ENCODE measurements around the gene USP38.

Gene USP38

DNA sequence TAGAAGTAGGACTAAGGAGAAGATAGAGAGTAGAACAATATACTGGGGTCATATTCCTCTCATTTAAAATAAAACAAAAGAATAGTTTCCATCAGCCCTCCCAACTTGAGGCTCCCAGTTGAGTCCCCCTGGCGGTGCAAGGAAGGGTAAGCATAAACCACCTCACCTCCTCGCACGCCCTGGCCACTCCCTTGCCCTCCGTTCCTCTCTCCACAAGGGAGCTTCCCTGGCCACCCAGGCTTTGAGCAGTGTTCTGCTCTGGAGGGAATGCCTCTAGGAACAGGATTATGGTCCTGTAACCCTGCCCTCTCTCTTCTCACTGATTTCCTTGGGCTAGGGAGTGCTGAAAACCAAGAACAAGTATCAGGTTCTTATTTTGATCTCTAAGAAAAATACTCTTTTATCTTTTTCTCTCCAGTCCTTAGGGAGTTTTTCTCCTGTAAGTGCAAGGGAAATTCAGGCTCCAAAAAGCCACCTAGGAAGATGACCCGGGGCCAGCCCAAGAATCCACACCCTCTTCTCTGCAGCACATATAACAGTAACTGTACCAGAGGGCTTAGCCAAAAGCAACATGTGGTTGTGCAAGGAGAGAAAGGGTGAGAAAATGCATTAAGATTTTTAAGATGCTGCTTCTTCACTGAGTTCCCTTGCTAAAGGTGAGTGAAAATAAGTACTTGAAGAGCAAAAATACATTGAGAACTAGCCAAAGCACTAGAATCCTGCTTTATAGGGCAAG is 69.9 kb downstream of the USP38 start:
- Histone ChIP-seq H3K79me2 (ENCODE audit: control insufficient read depth, low read length) (no peaks in the 10 kb centered on the region), H3K4me1 (ENCODE audit: control insufficient read depth, low read length) (no peaks in the 10 kb centered on the region)

DNA sequence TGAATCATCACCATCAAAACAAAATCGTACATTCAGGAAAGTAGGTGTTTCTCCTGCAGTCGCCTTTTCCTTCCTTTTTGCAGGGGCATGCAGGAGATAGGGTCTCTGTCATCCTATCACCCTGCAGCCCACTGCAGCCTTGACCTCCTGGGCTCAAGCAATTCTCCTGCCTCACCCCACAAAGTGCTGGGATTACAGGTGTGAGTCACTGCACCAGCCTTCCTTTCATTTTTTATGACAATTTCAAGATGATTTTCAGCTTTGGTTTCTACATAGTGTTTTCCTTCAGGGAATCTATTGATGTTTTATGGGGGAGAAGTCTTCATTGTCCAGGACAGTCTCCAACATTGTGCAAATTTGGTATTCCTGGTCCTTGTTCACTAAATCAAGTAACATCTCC is 71.7 kb downstream of the USP38 start:
- Histone ChIP-seq H3K9me2 (replicated peaks; ENCODE audit: control insufficient read depth, low read length) (no peaks in the 10 kb centered on the region), H3K4me2 (ENCODE audit: low read length) (no peak overlapping the region), H3F3A (ENCODE audit: control insufficient read depth, insufficient read depth) (no peaks in the 10 kb centered on the region), H3K27ac (ENCODE audit: low read depth, low read length) (no peak overlapping the region), H3K36me3 (ENCODE audit: control insufficient read depth, low read length) (no peaks in the 10 kb centered on the region), H3K27me3 (ENCODE audit: control insufficient read depth, low read length) (no peaks in the 10 kb centered on the region), H3K79me2 (ENCODE audit: control insufficient read depth, low read length) (no peaks in the 10 kb centered on the region), H3K9me3 (ENCODE audit: control insufficient read depth, insufficient read depth, low read length) (no peaks in the 10 kb centered on the region), H4K20me1 (ENCODE audit: control insufficient read depth, insufficient read depth, low read depth, low read length) (no peaks in the 10 kb centered on the region), H3K4me3 (ENCODE audit: low read length) (no peak overlapping the region), H3K4me1 (ENCODE audit: control insufficient read depth, low read length) (no peaks in the 10 kb centered on the region)
- TF ChIP-seq, protein P1, sequence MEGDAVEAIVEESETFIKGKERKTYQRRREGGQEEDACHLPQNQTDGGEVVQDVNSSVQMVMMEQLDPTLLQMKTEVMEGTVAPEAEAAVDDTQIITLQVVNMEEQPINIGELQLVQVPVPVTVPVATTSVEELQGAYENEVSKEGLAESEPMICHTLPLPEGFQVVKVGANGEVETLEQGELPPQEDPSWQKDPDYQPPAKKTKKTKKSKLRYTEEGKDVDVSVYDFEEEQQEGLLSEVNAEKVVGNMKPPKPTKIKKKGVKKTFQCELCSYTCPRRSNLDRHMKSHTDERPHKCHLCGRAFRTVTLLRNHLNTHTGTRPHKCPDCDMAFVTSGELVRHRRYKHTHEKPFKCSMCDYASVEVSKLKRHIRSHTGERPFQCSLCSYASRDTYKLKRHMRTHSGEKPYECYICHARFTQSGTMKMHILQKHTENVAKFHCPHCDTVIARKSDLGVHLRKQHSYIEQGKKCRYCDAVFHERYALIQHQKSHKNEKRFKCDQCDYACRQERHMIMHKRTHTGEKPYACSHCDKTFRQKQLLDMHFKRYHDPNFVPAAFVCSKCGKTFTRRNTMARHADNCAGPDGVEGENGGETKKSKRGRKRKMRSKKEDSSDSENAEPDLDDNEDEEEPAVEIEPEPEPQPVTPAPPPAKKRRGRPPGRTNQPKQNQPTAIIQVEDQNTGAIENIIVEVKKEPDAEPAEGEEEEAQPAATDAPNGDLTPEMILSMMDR (IDR thresholded peaks at IDR 0.05; ENCODE audit: low read depth, low read length, poor library complexity, severe bottlenecking) = no peak
- no peak for TF ChIP-seq EZH2phosphoT487 (IDR thresholded peaks at IDR 0.05; ENCODE audit: borderline replicate concordance, low read length)

More for the DNA sequence above, 69.9 kb downstream of the USP38 start:
- no peaks in the 10 kb centered on the region for H4K20me1 ChIP-seq (ENCODE audit: control insufficient read depth, insufficient read depth, low read depth, low read length)
- H3K27ac ChIP-seq (ENCODE audit: low read depth, low read length) = no peak overlapping the region
- H3K36me3 ChIP-seq (ENCODE audit: control insufficient read depth, low read length) = no peaks in the 10 kb centered on the region
- TF ChIP-seq, protein P1 (IDR thresholded peaks at IDR 0.05; ENCODE audit: low read depth, low read length, poor library complexity, severe bottlenecking) = peak; percentile 22
- TF ChIP-seq EZH2phosphoT487 (IDR thresholded peaks at IDR 0.05; ENCODE audit: borderline replicate concordance, low read length) = no peak
- H3K27me3 ChIP-seq (ENCODE audit: control insufficient read depth, low read length) = no peaks in the 10 kb centered on the region
- H3K9me3 ChIP-seq (ENCODE audit: control insufficient read depth, insufficient read depth, low read length) = no peaks in the 10 kb centered on the region
- H3K4me3 ChIP-seq (ENCODE audit: low read length) = no peak overlapping the region
- H3F3A ChIP-seq (ENCODE audit: control insufficient read depth, insufficient read depth) = no peaks in the 10 kb centered on the region
- H3K4me2 ChIP-seq (ENCODE audit: low read length) = no peak overlapping the region
- H3K9me2 ChIP-seq (replicated peaks; ENCODE audit: control insufficient read depth, low read length) = no peaks in the 10 kb centered on the region

DNA sequence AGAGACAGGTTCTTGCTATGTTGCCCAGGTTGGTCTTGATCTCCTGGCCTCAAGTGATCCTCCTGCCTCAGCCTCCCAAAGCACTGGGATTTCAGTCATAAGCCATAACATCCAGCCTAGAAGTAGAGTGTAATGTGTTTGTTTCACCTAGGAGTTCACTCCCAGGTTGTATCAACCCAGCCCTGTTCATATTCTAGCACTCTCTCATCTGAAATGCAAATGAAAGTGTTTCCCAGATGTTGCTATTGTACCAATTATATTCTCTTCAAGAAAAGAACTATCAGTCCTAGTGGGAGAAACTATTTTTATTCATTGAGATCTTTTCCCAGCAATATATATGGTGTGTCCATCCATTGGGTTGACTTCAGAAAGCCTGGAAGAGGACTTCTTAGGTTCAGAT is 72.6 kb downstream of the USP38 start:
- Histone ChIP-seq H3K4me3 (ENCODE audit: low read length) (no peak overlapping the region), H3K27ac (ENCODE audit: low read depth, low read length) (no peak overlapping the region), H3K4me2 (ENCODE audit: low read length) (no peak overlapping the region), H3F3A (ENCODE audit: control insufficient read depth, insufficient read depth) (no peaks in the 10 kb centered on the region), H3K36me3 (ENCODE audit: control insufficient read depth, low read length) (no peaks in the 10 kb centered on the region), H3K79me2 (ENCODE audit: control insufficient read depth, low read length) (no peaks in the 10 kb centered on the region), H3K9me3 (ENCODE audit: control insufficient read depth, insufficient read depth, low read length) (no peaks in the 10 kb centered on the region), H3K4me1 (ENCODE audit: control insufficient read depth, low read length) (no peaks in the 10 kb centered on the region), H4K20me1 (ENCODE audit: control insufficient read depth, insufficient read depth, low read depth, low read length) (no peaks in the 10 kb centered on the region), H3K9me2 (replicated peaks; ENCODE audit: control insufficient read depth, low read length) (no peaks in the 10 kb centered on the region), H3K27me3 (ENCODE audit: control insufficient read depth, low read length) (no peaks in the 10 kb centered on the region)
- TF ChIP-seq EZH2phosphoT487 (IDR thresholded peaks at IDR 0.05; ENCODE audit: borderline replicate concordance, low read length) = no peak
- TF ChIP-seq, protein P1 (IDR thresholded peaks at IDR 0.05; ENCODE audit: low read depth, low read length, poor library complexity, severe bottlenecking) = no peak

Measured in DOHH2 (cell line).